ENCODE measurements around the gene IFI35. TPM values are rescaled to one million over a fixed set of nuclear protein-coding genes. Genes with fewer than 3 reads are reported as not detected.

Gene IFI35
- total and polyA plus RNA-seq, 9 of the 15 experiments (the other 6 are each of a cell fraction or from before 2014, with no cell fraction given) = 4.4 to 13.1 (median 10.2) TPM

GRCh38 chr17:43016216-43016615 is 9.6 kb downstream of the IFI35 start:
- TF ChIP-seq ZNF398 (CRISPR knock-in tag; IDR thresholded peaks at IDR 0.05) (no peak), POLR2G (IDR thresholded peaks at IDR 0.05; ENCODE audit: low read depth, low read length) (0 out of 2 replicates have a peak, but pooled peaks have one; percentile 34)
- no peak for DNase-seq (ENCODE audit: extremely low read depth in 1 of 4, low spot score in 3 of 4)
- peaks cover 10% of the 10 kb centered on the region for H3K9me1 ChIP-seq (ENCODE audit: control insufficient read depth, insufficient read depth, low read length)
- intact Hi-C loops (cut with micrococcal nuclease) (no loop called here), in situ Hi-C loops (cut with MboI) (loop anchor here (10.0 kb wide), 1 partner anchor 299 kb away; no protein-coding TSS in a partner anchor)
- CTCF ChIA-PET (ENCODE audit: low intra/inter-chr PET ratio) = no interaction called here
- peaks cover 61% of the 10 kb centered on the region; the same call in 2 of the 3 replicates for H3K36me3 ChIP-seq (ENCODE audit: control insufficient read depth, insufficient read depth, low read length)
- peaks cover 31% of the 10 kb centered on the region for H3K79me2 ChIP-seq (ENCODE audit: control insufficient read depth, insufficient read depth, low read length)
- FAIRE-seq = no peak
- no peak overlapping the region for H2AFZ ChIP-seq (ENCODE audit: low read depth, low read length)
- H3K27me3 ChIP-seq (ENCODE audit: control insufficient read depth in 2 of 2, insufficient read depth in 2 of 2, low read length in 2 of 2) = no peaks in the 10 kb centered on the region
- WGBS (ENCODE audit: insufficient coverage, low coverage, missing lambda C conversion rate) = 95% methylated on average over 6 of the region's 7 CpGs
- peaks cover 40 to 42% of the 10 kb centered on the region in 2 experiments for H3K4me1 ChIP-seq (replicated peaks in 1 of 2; ENCODE audit: control insufficient read depth in 2 of 2, insufficient read depth in 2 of 2, low read length in 2 of 2)
- POLR2A ChIA-PET = interaction anchor here (1.5 kb wide), 1 partner anchor 10 kb away, joined by 5 read pairs; the partner anchor contains the start of gene IFI35
- H3K27ac ChIP-seq (ENCODE audit: extremely low read depth, low read depth, low read length) = no peak overlapping the region
- H3K9me3 ChIP-seq (replicated peaks; ENCODE audit: control insufficient read depth, insufficient read depth, low read depth, low read length) = no peaks in the 10 kb centered on the region; the same call in 1 of the 2 replicates
- H3K9ac ChIP-seq (ENCODE audit: insufficient read depth in 1 of 2, low read depth in 2 of 2, low read length in 2 of 2) = peak overlapping the region in 1 of 2 experiments; percentile 54; a peak in 1 of 4 replicates
- ATAC-seq = no peak
- BruUV-seq (replicated peaks) = no TSS peak
- no peak overlapping the region for H3K4me2 ChIP-seq (ENCODE audit: insufficient read depth, low read length)
- peaks cover 10% of the 10 kb centered on the region; the same call in 1 of the 2 replicates for H4K20me1 ChIP-seq (replicated peaks; ENCODE audit: control insufficient read depth, insufficient read depth, low read length)
- no peak overlapping the region for H3K4me3 ChIP-seq
